NCI-H2107 treated with DMSO at 0.1 percent for 48 hours (cell line): ENCODE data around the gene ERCC2.

Experiments used
- DNase-seq: peaks from one replicate; lab custom pipeline; 2025; ENCODE audit not compliant: unreplicated experiment; lab: John Stamatoyannopoulos, UW

ERCC2 gene

DNA sequence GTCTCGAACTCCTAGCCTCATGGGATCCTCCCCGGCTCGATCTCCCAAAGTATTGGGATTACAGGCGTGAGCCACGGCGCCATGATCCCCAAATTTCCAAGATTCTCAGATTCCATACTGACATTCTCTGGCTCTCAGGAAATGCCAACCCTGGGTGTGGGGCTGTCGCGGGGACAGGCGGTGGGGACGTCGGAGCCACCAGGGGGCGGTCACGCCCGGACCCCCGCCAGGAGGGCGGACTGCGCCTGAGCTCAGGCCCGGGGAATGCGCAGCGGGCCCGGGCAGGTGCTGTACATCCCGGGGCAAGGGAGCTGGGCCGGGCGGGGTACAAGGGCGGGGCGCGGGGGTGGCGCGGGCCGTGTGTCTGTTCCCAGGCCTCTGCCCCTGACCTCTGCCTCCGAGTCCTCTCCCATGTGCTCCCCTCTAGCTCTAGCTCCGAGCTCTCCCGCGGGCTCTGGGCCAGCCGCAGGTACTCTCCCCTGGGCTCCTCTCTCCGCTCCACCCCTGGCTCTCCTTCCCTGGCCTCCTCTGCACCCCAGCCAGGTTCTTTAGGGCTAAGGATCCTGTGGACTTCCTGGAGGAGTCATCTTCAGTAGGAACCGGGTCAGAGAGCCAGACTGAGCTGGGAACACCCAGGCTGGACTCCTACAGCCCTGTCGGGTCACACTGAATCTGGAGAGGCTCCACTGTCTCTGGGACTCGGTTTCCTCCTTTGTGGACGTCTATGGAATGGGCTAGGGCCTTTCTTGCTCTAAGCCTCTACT is 32.1 kb upstream of the ERCC2 start:
- no peak for DNase-seq

DNA sequence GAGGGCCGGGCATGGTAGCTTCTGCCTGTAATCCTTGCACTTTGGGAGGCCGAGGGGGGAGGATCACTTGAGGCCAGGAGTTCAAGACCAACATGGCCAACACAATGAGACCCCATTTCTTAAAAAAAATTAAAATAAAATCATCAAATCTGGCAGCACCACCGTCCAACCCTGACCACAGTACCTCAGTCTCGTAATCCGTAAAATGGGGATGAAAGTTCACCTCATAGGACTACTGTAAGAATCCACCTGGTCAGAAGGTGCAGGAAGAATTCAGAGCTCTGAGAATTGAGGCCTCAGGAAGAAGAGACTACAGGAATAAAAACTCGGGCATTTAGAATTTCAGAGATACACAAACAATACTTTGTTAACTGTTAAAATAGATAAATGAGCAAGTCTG is 31.4 kb upstream of the ERCC2 start:
- DNase-seq: no peak

DNA sequence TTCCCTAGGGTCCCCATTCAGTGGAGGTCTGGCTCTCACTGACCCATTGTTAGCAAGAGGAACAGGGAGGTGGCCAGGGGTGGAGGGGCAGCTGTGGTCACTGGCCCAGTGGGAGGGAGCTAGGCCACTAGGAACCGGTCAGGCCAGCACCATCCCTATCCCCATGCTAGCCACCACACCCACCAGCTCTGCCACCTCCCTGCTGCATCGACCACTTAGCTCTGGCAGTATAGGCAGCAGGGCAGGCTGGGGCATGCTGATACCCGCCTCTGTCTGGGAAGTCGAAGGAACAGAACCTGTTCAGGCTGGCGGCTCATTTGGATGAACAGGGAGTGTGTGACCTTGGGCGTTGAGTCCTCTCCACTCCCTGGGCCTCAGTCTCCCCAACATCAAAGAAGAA is 29.8 kb upstream of the ERCC2 start:
- no peak for DNase-seq

DNA sequence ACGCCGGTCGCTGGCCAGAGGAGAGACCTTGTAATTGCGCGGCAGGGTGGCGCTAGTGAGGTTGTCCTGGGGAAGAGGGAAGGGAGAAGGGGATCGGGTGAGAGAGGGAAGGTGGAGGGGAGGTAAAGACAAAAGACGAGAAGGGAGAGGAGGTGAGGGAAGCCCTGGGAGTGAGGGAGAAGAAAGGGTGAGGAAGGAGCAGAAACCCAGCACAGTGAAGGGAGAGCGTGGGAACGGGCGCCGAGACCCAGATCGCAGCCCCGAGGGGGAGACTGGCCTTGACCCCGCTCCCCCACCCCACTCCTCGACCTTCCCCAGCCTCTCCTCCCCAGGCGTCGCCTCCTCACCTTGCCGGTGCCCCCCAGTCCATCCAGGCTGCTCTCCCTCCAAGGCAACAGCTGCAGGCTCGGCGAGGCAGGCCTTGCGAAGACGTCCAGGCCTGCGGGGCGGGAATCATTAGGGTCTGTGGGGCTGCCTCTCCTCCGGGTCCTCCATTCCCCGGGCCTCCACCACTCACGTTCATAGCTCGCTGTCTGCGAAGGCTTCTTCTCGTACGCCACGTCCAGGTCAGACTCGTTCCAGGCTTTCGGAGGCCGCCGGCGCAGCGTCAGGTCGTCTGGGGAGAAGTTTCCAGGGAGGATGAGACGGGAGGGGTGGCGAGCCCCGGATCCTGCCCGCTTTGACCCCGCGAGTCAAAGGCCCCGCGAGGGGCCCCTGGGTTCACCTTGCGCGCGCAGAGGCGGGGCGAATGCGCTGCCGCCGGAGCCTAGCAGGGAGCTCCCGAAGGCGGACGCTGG is 25.6 kb upstream of the ERCC2 start:
- DNase-seq: no peak

DNA sequence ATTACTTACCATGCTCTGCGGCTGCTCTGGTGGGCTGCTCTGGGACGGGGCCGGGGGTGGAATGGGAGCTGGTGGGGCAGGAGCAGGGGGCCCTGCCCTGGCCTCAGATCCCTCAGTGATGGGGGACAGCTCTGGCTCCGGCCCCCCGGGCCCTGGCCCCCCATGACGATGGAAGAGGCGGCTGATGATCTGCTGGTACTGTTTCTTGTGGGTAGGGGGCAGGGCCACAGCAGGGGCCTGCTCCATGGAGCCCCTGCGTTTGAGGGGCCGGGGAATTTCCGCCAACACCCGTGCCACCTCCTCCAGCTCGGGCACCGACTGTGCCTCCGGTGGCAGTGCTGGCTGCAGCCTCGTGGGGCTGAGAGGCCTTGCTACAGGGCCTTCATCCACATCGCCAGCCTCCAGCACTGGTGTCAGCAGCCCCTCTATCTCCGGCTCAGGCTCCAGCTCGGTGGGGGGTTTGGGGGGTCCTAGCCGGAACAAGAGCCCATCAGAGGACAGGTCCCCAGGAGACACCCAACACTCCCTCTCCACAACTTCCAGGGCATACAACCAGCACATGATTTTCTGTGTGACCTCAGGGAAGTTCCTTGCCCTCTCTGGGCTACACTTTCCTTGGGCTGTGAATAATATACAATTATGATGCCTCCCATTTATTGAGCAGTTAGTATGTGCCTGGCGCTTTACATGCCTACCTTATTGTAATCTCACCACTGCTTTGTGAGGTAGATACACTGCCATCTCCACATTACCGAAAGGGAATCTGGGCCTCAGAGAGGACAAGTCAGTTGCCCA is 21.7 kb upstream of the ERCC2 start:
- no peak for DNase-seq

DNA sequence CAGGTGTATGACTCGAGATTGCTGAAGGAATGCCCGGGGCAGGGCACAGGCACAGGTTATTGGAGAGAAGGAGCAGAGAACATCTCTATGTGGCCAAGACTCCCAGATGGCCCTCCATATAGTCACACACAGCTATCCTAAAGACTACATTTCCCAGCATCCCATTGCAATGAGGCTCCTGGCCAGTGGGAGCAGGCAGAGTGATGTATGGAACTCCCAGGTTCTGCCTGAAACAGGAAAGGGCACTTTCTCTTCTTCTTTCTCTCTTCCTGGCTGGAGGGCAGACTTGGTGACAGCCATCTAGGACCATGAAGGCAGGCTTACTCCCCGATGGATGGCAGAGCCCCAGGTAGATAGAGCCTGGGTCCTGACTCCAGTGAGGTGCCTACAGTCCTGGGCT is 21.0 kb upstream of the ERCC2 start:
- no peak for DNase-seq

DNA sequence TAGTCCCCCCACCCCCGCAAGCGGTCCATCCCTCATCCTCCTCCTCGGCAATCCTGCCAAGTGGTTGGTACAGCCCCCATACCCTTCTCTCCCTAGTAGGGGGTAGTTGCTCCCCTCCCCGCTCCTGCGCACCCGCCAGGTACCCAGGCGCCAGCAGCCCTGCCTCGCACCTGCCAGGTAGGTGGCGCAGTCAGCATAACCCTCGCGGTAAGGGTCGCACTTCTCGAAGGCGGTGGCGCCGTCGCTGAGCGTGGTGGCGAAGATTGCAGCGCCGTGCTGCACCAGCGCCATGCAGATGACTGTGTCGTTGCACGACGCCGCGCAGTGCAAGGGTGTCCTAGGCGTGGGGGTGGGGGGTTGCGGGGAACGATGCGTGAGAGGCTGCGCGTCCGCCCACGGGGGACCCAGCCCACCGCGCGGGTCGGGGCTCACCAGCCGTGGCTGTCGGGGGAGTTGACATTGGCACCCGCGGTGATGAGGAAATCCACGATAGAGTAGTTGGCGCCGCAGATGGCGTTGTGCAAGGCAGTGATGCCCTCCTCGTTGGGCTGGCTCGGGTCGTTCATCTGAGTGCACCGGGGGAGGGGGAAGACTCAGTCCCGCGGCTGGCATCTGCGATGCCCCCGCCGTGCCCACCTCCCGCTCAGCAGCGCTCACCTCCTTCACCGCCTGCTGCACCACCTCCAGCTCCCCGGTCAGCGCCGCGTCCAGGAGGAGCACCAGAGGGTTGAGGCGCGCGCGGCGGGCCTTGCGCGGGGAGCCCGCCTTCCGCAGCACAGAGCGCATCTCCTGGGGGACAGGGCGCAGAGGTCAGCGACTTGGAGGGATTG is 15.2 kb upstream of the ERCC2 start:
- no peak for DNase-seq

DNA sequence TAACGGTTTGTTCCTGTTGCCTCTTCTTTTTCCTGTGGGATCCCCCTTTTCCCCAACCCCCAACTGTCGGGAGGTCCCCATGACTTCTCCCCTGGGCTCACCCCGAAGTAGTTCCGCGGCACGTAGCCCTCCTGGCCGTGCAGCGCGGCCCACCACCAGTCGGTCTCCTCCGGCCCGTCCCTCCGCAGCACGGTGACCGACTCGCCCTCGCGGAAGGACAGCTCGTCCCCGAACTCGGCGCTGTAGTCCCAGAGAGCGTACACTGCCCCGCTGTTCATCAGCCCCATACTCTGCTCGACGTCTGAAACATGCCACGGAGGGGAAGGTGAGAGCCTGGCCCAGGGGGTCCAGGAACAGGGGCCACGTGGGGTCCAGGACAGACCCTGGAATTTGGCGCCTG is 12.1 kb upstream of the ERCC2 start:
- DNase-seq: no peak

DNA sequence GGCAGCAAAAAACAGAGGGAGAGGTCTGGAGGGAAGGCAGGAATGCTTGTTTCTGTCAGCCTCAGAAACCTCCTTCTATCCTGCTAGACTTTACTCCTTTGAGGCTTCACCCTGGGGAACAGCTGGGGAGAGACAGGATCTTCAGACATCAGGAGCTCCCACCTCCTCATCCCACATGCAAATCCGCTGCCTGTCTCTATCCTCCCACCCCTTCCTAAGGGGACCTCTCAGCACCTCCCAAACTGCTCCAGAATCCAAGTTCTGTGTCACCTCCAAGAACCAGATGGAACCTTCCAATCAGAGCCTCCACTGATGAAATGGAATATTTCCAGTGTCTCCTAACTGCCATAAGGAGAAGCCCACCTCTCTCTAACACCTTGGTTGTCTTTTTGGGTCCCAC is 9.7 kb upstream of the ERCC2 start:
- DNase-seq: no peak

DNA sequence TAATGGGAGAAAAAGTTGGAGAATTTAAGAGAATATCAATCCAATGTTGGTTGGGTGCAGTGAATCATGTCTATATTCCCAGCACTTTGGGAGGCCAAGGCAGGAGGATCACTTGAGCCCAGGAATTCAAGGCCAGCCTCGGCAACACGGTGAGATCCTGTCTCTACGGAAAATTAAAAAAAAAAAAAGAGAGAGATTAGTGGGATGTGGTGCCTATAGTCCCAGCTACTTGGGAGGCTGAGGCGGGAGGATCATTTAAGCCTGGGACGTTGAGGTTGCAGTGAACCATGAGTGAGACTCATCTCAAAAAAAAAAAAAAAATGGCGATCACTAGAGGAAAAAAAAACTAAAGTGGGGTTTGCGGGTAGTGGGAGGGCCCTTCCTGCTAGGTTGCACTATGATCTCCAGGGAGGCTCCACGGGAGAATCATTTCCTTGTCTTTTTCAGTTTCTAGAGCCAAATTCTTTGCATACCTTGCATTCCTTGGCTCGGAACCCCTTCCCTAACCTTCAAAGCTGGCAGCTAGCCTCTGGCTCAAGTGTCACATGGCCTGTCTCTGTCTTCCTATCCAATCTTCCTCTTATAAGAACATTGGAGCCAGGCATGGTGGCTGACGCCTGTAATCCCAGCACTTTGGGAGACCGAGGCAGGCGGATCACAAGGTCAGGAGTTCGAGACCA is 5.8 kb upstream of the ERCC2 start:
- DNase-seq: no peak

DNA sequence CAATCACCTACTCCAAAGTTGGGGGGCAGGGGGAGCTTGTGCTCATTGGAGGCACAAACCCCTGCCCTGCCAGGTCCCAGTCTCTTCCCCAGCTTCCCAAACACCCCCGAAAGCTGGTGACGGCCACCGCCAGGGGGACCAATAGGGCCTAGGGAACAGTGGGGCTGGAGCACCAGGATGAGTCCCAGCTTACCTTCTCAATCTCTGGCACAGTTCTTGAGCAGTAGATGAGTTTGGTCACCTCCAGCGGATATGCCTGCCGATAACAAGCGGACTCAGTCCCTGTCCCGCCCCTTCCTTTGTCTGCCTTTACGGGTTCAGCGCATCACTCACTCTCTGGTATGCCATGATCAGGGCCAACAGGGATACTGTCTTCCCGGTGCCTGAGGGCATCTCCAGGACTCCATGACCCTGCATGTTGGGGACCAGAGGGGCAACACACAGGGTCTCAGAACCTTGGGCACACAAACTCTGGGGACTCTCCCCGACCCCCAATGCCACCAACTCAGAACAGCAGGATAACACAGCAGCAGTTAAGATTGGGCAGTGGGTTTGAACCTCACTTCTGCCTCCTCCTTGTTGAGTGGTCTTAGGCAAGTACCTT is 1.5 kb downstream of the ERCC2 start:
- DNase-seq: no peak

DNA sequence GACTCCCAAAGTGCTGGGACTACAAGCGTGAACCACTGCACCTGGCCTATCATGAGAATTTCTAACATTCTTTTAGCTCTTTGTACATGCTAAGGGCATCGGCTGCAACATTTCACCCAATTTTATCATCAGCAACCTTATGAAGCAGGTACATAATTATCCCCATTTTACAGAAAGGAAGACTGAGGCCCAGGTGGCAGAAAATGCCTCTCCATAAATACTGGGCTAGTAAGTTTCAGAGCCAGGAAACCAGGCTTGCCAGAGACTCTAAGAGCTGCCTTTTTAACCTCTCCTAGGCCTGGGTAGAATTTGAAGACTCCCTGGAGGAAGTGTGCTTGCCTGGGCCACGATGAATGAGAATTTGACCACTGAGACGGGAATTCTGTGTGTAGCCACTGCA is 2.2 kb downstream of the ERCC2 start:
- DNase-seq: no peak

DNA sequence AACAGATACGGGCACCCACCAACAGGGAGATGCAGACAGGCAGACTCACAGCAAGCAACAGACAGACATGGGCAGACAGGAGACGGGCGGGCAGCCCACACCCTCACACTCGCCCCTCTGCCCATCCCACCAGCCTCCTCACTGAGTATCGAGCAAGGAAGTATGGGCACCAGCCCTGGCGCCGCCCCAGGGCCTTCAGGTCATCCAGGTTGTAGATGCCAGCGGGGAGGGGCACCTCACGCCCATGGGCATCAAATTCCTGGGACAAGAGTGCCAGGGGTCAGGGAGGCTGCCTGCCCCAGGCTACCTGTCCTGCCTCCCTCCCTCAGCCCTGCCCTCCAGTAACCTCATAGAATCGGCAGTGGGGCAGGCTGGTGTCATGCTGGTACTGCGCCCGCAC is 5.7 kb downstream of the ERCC2 start:
- DNase-seq: no peak

DNA sequence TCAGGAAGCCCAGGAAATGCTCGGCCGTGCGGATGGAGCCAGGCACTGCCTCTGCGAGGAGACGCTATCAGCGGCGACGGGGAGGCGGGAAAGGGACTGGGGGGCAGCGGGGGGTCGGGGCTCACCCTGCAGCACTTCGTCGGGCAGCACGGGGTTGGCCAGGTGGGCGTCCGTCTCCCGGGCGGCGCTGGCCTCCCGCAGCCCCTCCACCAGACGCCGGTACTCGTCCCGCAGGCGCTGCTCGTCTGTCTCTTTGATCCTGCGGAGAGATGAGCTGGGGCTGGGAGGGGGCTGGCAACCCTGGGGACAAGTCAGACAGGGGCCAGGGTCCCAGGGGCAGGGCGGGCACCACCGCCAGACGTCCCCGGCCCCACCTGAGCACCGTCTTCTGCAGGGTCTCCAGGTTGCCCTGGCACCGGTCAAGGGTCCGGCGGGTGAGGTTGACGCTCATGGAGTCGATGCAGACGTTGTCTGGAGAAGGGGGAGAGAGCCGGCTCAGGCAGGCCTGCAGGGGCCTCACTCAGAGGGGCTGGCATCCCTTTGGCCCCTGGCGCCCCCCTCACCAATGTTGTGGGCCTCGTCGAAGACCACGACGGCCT is 6.4 kb downstream of the ERCC2 start:
- no peak for DNase-seq

DNA sequence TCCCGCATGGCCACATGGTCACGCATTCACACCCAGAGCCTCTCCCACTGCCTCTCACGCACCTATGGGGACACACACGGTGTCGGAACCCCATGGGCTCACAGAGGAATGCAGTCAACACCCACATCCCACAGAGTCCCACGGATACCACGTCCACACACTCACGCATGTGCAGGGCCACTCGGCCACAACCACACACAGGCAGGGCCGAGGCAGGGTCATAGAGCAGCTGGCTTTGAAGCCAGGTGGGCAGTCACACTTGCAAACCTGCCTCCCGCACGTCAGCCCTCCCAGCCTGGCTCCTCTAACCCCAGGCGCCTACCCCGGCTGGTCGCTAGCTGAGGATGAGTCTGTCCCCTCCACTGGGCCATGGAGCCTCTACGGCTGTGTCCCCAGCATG is 8.1 kb downstream of the ERCC2 start:
- DNase-seq: no peak

DNA sequence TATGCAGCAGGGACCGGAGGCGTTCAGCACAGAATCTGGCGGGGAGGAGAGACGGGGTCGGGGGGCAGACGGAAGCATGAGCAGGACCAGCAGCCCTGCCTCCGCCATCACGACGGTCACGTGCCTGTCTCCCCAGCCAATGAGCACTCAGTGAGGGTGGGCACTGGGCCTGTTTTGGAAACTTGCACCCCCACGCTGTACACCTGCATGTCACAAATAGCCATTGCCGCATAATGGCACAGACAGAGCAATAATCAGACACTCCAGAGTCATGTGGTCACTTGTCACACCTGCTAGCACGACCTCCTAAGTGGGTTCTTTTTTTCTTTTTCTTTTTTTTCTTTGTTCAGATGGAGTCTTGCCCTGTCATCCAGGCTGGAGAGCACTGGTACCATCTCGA is 8.8 kb downstream of the ERCC2 start:
- no peak for DNase-seq

DNA sequence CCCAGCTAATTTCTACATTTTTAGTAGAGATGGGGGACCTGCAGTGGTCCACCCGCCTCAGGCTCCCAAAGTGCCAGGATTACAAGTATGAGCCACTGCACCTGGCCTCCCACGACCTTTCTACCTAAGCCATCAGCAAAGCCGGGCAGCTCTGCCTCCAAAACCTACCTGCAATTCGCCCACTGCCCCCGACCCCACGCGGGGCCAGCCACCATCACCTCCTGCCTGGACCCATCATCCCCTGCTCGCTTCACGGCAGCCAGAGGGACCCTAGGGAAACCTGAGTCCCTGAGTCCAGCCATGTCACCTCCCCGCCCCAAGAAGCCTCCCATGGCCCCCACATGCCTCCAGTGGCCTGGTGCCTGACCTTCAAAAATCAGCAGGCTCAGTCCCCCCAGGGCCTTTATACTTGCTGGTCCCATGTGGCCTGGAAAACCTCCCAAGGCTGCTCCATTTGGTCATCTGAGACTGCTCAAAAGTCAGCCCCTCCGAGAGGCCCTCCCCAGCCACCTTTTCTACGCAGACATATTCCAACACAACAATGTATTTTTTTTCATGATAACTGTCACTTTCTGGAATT is 12.1 kb downstream of the ERCC2 start:
- DNase-seq: no peak

DNA sequence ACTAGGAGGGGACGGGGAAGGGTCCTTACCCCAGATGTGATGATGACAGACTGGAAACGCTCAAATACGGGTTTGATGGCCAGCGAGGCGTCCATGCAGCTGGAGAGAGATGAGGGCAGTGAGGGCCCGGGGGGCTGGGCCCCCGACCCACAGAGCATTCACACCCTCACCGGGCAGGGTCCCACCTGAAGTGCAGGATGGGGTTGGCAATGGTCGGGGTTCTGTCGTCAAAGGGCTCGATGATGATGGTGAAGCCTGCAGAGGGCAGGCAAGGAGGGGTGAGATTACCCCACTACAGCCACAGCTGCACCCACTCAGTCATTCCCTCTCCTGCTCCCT is 13.0 kb downstream of the ERCC2 start:
- no peak for DNase-seq

DNA sequence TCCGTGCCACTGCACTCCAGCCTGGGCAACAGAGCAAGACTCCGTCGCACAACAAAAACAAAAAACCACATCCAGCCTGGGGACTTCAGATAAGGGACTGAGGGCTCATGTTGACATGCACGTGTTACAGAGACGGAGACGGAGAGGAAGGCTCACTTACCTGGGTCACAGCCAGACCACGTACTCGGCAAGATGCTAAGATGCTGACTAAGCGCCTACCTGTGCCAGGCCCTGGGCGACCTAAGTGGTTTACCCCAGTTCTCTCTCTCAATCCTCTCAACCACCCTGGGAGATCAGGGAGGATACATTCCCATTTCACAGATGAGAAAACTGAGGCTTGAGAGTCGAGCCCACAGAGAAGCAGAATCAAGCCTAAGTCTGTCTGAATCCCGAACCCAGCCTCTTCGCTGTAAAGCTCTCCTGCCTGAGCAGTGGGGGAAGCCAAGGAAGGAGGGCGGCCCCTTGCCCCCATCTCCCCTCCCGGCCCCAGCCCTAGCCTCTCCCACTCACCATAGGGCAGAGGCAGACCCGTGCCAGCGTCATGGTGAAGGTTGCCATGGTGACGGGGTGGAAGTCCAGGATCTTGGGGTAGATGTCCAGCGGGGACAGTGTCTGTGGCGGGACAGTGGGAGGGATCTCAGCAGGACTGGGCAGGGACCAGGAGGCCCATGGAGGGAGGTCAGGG is 13.5 kb downstream of the ERCC2 start:
- no peak for DNase-seq
